Measurements from ENCODE around the gene CLRN2.
A peak's percentile ranks its signal among the peaks of the same experiment; 100 is the strongest.

Gene CLRN2, protein sequence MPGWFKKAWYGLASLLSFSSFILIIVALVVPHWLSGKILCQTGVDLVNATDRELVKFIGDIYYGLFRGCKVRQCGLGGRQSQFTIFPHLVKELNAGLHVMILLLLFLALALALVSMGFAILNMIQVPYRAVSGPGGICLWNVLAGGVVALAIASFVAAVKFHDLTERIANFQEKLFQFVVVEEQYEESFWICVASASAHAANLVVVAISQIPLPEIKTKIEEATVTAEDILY

DNA sequence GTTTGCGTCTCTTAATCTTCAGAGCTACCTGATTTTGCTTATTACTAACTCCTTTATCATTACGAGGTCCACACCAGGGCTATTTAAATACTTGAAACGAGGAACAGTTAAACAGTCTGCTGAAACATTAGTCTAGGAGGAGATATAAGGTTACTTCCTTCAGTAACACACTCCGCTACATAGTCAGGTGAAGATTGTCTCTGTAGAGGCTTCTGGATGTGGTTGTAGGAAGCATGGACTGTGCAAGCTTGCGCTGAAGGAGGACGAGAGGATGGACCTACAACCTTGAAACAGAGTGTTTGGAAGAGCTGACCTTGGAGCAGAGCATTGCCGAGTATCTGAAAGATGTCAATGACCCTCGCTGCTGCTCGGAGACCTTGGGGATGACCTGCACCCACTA, at the start of gene CLRN2:
Gene CLRN2 (plus strand): TSS at position 301 of the 400 bp plus-strand sequence. CDS start 102 bp downstream, outside the sequence.
- TF ChIP-seq EZH2phosphoT487 (IDR thresholded peaks at IDR 0.05; ENCODE audit: borderline replicate concordance, low read length), result no peak
- TF ChIP-seq, protein P1, sequence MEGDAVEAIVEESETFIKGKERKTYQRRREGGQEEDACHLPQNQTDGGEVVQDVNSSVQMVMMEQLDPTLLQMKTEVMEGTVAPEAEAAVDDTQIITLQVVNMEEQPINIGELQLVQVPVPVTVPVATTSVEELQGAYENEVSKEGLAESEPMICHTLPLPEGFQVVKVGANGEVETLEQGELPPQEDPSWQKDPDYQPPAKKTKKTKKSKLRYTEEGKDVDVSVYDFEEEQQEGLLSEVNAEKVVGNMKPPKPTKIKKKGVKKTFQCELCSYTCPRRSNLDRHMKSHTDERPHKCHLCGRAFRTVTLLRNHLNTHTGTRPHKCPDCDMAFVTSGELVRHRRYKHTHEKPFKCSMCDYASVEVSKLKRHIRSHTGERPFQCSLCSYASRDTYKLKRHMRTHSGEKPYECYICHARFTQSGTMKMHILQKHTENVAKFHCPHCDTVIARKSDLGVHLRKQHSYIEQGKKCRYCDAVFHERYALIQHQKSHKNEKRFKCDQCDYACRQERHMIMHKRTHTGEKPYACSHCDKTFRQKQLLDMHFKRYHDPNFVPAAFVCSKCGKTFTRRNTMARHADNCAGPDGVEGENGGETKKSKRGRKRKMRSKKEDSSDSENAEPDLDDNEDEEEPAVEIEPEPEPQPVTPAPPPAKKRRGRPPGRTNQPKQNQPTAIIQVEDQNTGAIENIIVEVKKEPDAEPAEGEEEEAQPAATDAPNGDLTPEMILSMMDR (IDR thresholded peaks at IDR 0.05; ENCODE audit: low read depth, low read length, poor library complexity, severe bottlenecking), result no peak
- Histone ChIP-seq H3K4me1 (ENCODE audit: control insufficient read depth, low read length) (peaks cover 24% of the 10 kb centered on the region), H3K79me2 (ENCODE audit: control insufficient read depth, low read length) (peaks cover 23% of the 10 kb centered on the region), H4K20me1 (ENCODE audit: control insufficient read depth, insufficient read depth, low read depth, low read length) (no peaks in the 10 kb centered on the region), H3F3A (ENCODE audit: control insufficient read depth, insufficient read depth) (no peaks in the 10 kb centered on the region), H3K27ac (ENCODE audit: low read depth, low read length) (no peak within 1 kb of the TSS), H3K9me2 (replicated peaks; ENCODE audit: control insufficient read depth, low read length) (no peaks in the 10 kb centered on the region), H3K4me2 (ENCODE audit: low read length) (no peak within 1 kb of the TSS), H3K9me3 (ENCODE audit: control insufficient read depth, insufficient read depth, low read length) (no peaks in the 10 kb centered on the region), H3K36me3 (ENCODE audit: control insufficient read depth, low read length) (peaks cover 9% of the 10 kb centered on the region), H3K27me3 (ENCODE audit: control insufficient read depth, low read length) (peaks cover 23% of the 10 kb centered on the region; the same call in 1 of the 2 replicates), H3K4me3 (ENCODE audit: low read length) (no peak within 1 kb of the TSS)

DNA sequence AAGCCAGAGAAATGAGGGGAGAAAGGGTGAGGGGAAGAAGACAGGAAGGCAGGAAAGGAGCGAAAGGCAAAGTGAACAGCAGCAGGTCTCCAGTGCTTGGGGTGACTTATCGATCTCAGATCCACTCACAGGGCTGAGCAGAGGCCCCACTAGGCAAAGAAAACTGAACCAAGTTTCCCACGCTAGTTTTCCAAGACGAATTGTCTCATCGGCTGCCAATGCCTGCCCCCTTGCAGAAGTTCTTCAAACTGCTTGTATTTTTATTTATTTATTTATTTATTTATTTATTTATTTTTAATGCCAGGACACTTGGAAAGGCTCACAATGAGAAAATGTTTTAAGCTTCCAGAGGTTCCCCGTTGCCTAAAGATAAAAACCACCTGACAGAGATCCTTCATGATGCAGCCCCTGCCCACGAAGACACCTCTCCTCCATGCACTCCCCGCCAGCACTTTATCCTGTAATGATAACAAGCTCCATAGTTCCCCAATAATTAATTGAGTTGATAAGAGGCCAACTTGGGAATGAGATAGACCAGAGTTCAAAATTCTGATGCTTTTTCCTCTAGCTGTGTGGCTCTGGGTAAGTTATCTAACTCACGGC, 46.2 kb upstream of the CLRN2 start:
- H3K27ac ChIP-seq (ENCODE audit: low read depth, low read length), result no peak overlapping the region
- no peaks in the 10 kb centered on the region for H4K20me1 ChIP-seq (ENCODE audit: control insufficient read depth, insufficient read depth, low read depth, low read length)
- H3K9me3 ChIP-seq (ENCODE audit: control insufficient read depth, insufficient read depth, low read length), result no peaks in the 10 kb centered on the region
- H3K4me1 ChIP-seq (ENCODE audit: control insufficient read depth, low read length), result no peaks in the 10 kb centered on the region
- H3K4me3 ChIP-seq (ENCODE audit: low read length), result no peak overlapping the region
- no peaks in the 10 kb centered on the region for H3K9me2 ChIP-seq (replicated peaks; ENCODE audit: control insufficient read depth, low read length)
- no peaks in the 10 kb centered on the region for H3K36me3 ChIP-seq (ENCODE audit: control insufficient read depth, low read length)
- no peak for TF ChIP-seq EZH2phosphoT487 (IDR thresholded peaks at IDR 0.05; ENCODE audit: borderline replicate concordance, low read length)
- TF ChIP-seq, protein P1 (IDR thresholded peaks at IDR 0.05; ENCODE audit: low read depth, low read length, poor library complexity, severe bottlenecking), result peak; percentile 27
- no peak overlapping the region for H3K4me2 ChIP-seq (ENCODE audit: low read length)
- H3K79me2 ChIP-seq (ENCODE audit: control insufficient read depth, low read length), result no peaks in the 10 kb centered on the region
- no peaks in the 10 kb centered on the region for H3K27me3 ChIP-seq (ENCODE audit: control insufficient read depth, low read length)
- no peaks in the 10 kb centered on the region for H3F3A ChIP-seq (ENCODE audit: control insufficient read depth, insufficient read depth)

DNA sequence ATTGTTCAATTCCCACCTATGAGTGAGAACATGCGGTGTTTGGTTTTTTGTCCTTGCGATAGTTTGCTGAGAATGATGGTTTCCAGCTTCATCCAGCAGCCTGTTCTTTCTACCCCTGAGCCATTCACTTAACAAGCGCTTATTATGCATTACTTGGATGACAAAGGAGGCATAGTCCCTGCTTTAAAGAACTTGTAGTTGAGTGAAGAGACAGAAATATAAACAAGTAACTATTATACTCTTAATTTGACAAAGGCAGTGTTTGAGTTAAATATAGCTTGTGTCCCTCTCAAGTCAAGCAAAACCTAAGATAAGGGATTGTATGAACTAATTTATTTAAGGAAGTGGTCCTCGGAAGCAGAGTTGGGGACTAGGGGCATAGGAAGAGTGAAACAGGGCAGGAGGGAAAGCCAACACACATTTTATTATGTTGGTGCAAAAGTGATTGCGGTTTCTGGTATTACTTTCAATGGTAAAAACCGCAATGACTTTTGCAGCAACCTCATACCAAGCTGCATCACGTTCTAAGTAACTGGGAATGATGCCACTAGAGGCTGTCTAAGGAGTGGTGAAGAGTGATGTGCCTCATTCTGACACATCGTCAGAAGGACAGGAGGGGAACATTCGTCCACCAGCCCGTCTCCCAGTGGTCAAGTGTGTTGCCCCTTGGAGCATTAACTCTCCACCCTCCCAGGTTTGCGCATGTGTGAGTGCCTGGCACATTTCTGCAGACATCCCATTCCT, 44.9 kb upstream of the CLRN2 start:
- no peaks in the 10 kb centered on the region for H3K79me2 ChIP-seq (ENCODE audit: control insufficient read depth, low read length)

More for the DNA sequence above, 44.9 kb upstream of the CLRN2 start:
- H3K27ac ChIP-seq (ENCODE audit: low read depth, low read length), result no peak overlapping the region
- H3K9me3 ChIP-seq (ENCODE audit: control insufficient read depth, insufficient read depth, low read length), result no peaks in the 10 kb centered on the region
- H3K4me3 ChIP-seq (ENCODE audit: low read length), result no peak overlapping the region
- H3K4me1 ChIP-seq (ENCODE audit: control insufficient read depth, low read length), result no peaks in the 10 kb centered on the region
- TF ChIP-seq, protein P1 (IDR thresholded peaks at IDR 0.05; ENCODE audit: low read depth, low read length, poor library complexity, severe bottlenecking), result no peak
- no peak for TF ChIP-seq EZH2phosphoT487 (IDR thresholded peaks at IDR 0.05; ENCODE audit: borderline replicate concordance, low read length)
- no peaks in the 10 kb centered on the region for H3K36me3 ChIP-seq (ENCODE audit: control insufficient read depth, low read length)
- no peaks in the 10 kb centered on the region for H3F3A ChIP-seq (ENCODE audit: control insufficient read depth, insufficient read depth)
- H3K27me3 ChIP-seq (ENCODE audit: control insufficient read depth, low read length), result no peaks in the 10 kb centered on the region
- H4K20me1 ChIP-seq (ENCODE audit: control insufficient read depth, insufficient read depth, low read depth, low read length), result no peaks in the 10 kb centered on the region
- H3K9me2 ChIP-seq (replicated peaks; ENCODE audit: control insufficient read depth, low read length), result no peaks in the 10 kb centered on the region
- no peak overlapping the region for H3K4me2 ChIP-seq (ENCODE audit: low read length)

Measured in DOHH2 (cell line).